Measurements from ENCODE around the gene GJC1.

Gene GJC1

GRCh38 chr17:44780845-44781480 lies 49.1 kb downstream of the GJC1 start:
- DNase-seq (ENCODE audit: low spot score): no peak
- in situ Hi-C loops (cut with MboI; ENCODE audit: low sequenced_read_pairs, unreplicated experiment): no loop called here
- no peak for TF ChIP-seq CTCF (IDR thresholded peaks at IDR 0.05; ENCODE audit: borderline replicate concordance, control extremely low read depth, extremely low read depth, insufficient read depth, missing control alignments)

GRCh38 chr17:44780161-44780560 lies 49.9 kb downstream of the GJC1 start:
- in situ Hi-C loops (cut with MboI; ENCODE audit: low sequenced_read_pairs, unreplicated experiment): no loop called here
- no peak for TF ChIP-seq CTCF (IDR thresholded peaks at IDR 0.05; ENCODE audit: borderline replicate concordance, control extremely low read depth, extremely low read depth, insufficient read depth, missing control alignments)
- no peak for DNase-seq (ENCODE audit: low spot score)

GRCh38 chr17:44779211-44780025 lies 50.7 kb downstream of the GJC1 start:
- peak; percentile 90 for TF ChIP-seq CTCF (IDR thresholded peaks at IDR 0.05; ENCODE audit: borderline replicate concordance, control extremely low read depth, extremely low read depth, insufficient read depth, missing control alignments)
- in situ Hi-C loops (cut with MboI; ENCODE audit: low sequenced_read_pairs, unreplicated experiment): loop anchor here (10.0 kb wide), 1 partner anchor 85 kb away; no protein-coding TSS in a partner anchor
- peak; percentile 91 for DNase-seq (ENCODE audit: low spot score)

GRCh38 chr17:44778656-44779210 lies 51.4 kb downstream of the GJC1 start:
- no peak for TF ChIP-seq CTCF (IDR thresholded peaks at IDR 0.05; ENCODE audit: borderline replicate concordance, control extremely low read depth, extremely low read depth, insufficient read depth, missing control alignments)
- in situ Hi-C loops (cut with MboI; ENCODE audit: low sequenced_read_pairs, unreplicated experiment): loop anchor here (10.0 kb wide), 1 partner anchor 86 kb away; no protein-coding TSS in a partner anchor
- DNase-seq (ENCODE audit: low spot score): no peak

- no peak for TF ChIP-seq CTCF (IDR thresholded peaks at IDR 0.05; ENCODE audit: borderline replicate concordance, control extremely low read depth, extremely low read depth, insufficient read depth, missing control alignments)
- no peak for DNase-seq (ENCODE audit: low spot score)
- in situ Hi-C loops (cut with MboI; ENCODE audit: low sequenced_read_pairs, unreplicated experiment): loop anchor here (10.0 kb wide), 1 partner anchor 87 kb away; no protein-coding TSS in a partner anchor
Measured at GRCh38 chr17:44777394-44778348, 52.4 kb downstream of the GJC1 start.

Data from GM13976 (cell line).